ENCODE data around the gene SMAGP. TPM values are rescaled to one million over a fixed set of nuclear protein-coding genes. Genes with fewer than 3 reads are reported as not detected.
"Not testable (repeated sequence)": the region's sequence is repeated elsewhere in the genome, so short reads cannot be mapped to it uniquely, and the experiment has no call there.

Gene SMAGP
- total and polyA plus RNA-seq, 9 donors, result 5.2 to 36.5 (median 9.4) TPM

- H3K27ac ChIP-seq, result no peak overlapping the region
- peaks cover 9% of the 10 kb centered on the region for H3K4me1 ChIP-seq (ENCODE audit: insufficient read depth)
- H3K9me3 ChIP-seq, result no peaks in the 10 kb centered on the region
- H3K4me3 ChIP-seq, result no peak overlapping the region
- no peaks in the 10 kb centered on the region for H3K36me3 ChIP-seq
- H3K27me3 ChIP-seq, result no peaks in the 10 kb centered on the region
- intact Hi-C loops (cut with DNase I), result no loop called here
- DNase-seq, result peak in 1 of 5 donors; percentile 30
- 20 to 43% (median 31%) methylated on average over 7 of the region's 7 CpGs for WGBS, 3 donors
- TF ChIP-seq POLR2A (IDR thresholded peaks at IDR 0.05) (no peak), CTCF (IDR thresholded peaks at IDR 0.05) (no peak), EP300 (IDR thresholded peaks at IDR 0.05) (no peak)
Observed at GRCh38 chr12:51222461-51222860, 47.8 kb downstream of the SMAGP start.

- H3K9me3 ChIP-seq; DNase-seq; intact Hi-C loops (cut with DNase I); H3K36me3 ChIP-seq; H3K27ac ChIP-seq; H3K4me3 ChIP-seq; H3K27me3 ChIP-seq: not testable (repeated sequence)
- WGBS, 3 donors, result 84 to 90% (median 85%) methylated on average over 12 of the region's 12 CpGs
- H3K4me1 ChIP-seq (ENCODE audit: insufficient read depth), result peaks cover 11% of the 10 kb centered on the region
Observed at GRCh38 chr12:51219857-51220256, 50.4 kb downstream of the SMAGP start.

- intact Hi-C loops (cut with DNase I), result no loop called here
- TF ChIP-seq CTCF (IDR thresholded peaks at IDR 0.05), result no peak
- no peak for TF ChIP-seq EP300 (IDR thresholded peaks at IDR 0.05)
- no peak for TF ChIP-seq POLR2A (IDR thresholded peaks at IDR 0.05)
- no peak overlapping the region for H3K4me3 ChIP-seq
- no peak for DNase-seq
- H3K27ac ChIP-seq, result peak overlapping the region in 1 of 2 donors; percentile 98
- H3K4me1 ChIP-seq (ENCODE audit: insufficient read depth), result peaks cover 11% of the 10 kb centered on the region
- no peaks in the 10 kb centered on the region for H3K36me3 ChIP-seq
- H3K9me3 ChIP-seq, result no peaks in the 10 kb centered on the region
- WGBS, 3 donors, result 73 to 75% (median 75%) methylated on average over 5 of the region's 5 CpGs
- no peaks in the 10 kb centered on the region for H3K27me3 ChIP-seq
Observed at GRCh38 chr12:51219322-51219721, 50.9 kb downstream of the SMAGP start.

- Histone ChIP-seq H3K4me3 (peak overlapping the region; percentile 64), H3K36me3 (no peaks in the 10 kb centered on the region), H3K27ac (peak overlapping the region; percentile 98 to 99), H3K27me3 (no peaks in the 10 kb centered on the region), H3K9me3 (no peaks in the 10 kb centered on the region), H3K4me1 (ENCODE audit: insufficient read depth) (peaks cover 11% of the 10 kb centered on the region)
- WGBS, 3 donors, result 29 to 51% (median 42%) methylated on average over 10 of the region's 10 CpGs
- TF ChIP-seq CTCF (IDR thresholded peaks at IDR 0.05), result no peak
- no peak for TF ChIP-seq POLR2A (IDR thresholded peaks at IDR 0.05)
- TF ChIP-seq EP300 (IDR thresholded peaks at IDR 0.05), result no peak
- DNase-seq, result peak in 3 of 5 donors; percentile 33 to 50 (median 39)
- intact Hi-C loops (cut with DNase I), result no loop called here
Observed at GRCh38 chr12:51218607-51219161, 51.5 kb downstream of the SMAGP start.

GRCh38 chr12:51217968-51218606 is 52.1 kb downstream of the SMAGP start, which contains the start of gene POU6F1:
Gene POU6F1 (minus strand): TSS chr12:51218062. CDS start chr12:51206836, 11,226 bp downstream.
- Histone ChIP-seq H3K4me1 (ENCODE audit: insufficient read depth) (peaks cover 11% of the 10 kb centered on the region), H3K4me3 (peak within 1 kb of the TSS; percentile 64), H3K36me3 (no peaks in the 10 kb centered on the region), H3K27ac (peak within 1 kb of the TSS; percentile 98 to 99), H3K27me3 (no peaks in the 10 kb centered on the region), H3K9me3 (no peaks in the 10 kb centered on the region)
- DNase-seq, result peak; percentile 77 to 86 (median 84)
- intact Hi-C loops (cut with DNase I), result loop anchor here in 1 of 4 donors (2.0 kb wide), 1 partner anchor 45 kb away; the partner anchor contains the start of gene TFCP2
- WGBS, 3 donors, result 1 to 2% (median 1%) methylated on average over 27 to 35 of the region's 35 CpGs
- TF ChIP-seq POLR2A (IDR thresholded peaks at IDR 0.05) (peak; percentile 52), EP300 (IDR thresholded peaks at IDR 0.05) (peak; percentile 9), CTCF (IDR thresholded peaks at IDR 0.05) (peak; percentile 34 to 39 (median 37))

All from ovary (tissue), 9 donors.